A549 treated with Hydrocortisone at 1 μM for 4 hours (cell line): ENCODE data around the gene NR0B2. TPM values are rescaled to one million over a fixed set of nuclear protein-coding genes. Genes with fewer than 3 reads are reported as not detected.

Experiments used
- total RNA-seq: library from RNA; stranded (reverse); fragments of 200-300 nt; extraction: Qiagen RNA extraction; gene quantifications from 5 replicates; pipeline ENCODE4 v1.2.3, GENCODE V29; 2022

NR0B2 gene, protein sequence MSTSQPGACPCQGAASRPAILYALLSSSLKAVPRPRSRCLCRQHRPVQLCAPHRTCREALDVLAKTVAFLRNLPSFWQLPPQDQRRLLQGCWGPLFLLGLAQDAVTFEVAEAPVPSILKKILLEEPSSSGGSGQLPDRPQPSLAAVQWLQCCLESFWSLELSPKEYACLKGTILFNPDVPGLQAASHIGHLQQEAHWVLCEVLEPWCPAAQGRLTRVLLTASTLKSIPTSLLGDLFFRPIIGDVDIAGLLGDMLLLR
- total RNA-seq: 0.09 to 0.14 TPM in 2 of 5 replicates, not detected in the others

DNA sequence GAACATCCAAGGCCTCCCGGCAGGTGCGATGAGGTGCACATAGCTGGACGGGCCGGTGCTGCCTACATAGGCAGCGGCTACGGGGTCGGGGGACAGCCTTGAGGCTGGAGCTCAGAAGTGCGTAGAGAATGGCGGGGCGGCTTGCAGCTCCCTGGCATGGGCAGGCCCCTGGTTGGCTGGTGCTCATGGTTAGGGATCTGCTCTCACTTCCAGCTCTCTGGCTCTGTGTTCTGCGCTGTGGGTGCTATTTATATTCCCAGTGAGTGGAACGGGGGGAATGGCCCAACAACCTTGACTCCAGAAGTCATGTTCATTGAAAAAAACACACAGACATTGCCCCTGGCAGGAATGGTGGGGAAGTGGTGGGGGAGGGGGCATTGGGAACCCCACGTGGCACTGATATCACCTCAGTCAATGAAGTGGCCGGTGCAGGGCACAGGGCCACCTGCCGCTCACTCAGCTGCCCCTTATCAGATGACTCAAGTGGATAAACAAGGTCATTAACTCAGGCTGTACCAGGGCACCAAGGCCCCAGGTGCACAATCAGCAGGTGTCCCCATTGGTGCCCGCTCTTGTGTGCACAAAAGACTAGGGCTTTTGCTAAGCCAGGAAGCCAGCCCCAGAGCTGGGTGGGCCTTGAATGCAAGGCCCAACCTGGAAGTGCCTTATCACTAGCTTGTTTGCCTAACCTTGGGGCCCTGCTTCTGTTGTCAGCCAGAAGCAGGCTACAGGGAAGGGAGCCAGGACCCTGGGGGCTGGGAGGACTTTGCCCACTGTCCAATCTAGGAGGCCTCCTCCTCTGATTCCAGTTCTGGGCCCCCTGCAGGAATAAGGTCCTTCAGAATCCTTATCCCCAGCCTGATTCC lies at the start of gene NR0B2:
TSS of gene NR0B2 (minus strand) at position 222 of the 866 bp plus-strand sequence. CDS start at position 187, 35 bp downstream.

DNA sequence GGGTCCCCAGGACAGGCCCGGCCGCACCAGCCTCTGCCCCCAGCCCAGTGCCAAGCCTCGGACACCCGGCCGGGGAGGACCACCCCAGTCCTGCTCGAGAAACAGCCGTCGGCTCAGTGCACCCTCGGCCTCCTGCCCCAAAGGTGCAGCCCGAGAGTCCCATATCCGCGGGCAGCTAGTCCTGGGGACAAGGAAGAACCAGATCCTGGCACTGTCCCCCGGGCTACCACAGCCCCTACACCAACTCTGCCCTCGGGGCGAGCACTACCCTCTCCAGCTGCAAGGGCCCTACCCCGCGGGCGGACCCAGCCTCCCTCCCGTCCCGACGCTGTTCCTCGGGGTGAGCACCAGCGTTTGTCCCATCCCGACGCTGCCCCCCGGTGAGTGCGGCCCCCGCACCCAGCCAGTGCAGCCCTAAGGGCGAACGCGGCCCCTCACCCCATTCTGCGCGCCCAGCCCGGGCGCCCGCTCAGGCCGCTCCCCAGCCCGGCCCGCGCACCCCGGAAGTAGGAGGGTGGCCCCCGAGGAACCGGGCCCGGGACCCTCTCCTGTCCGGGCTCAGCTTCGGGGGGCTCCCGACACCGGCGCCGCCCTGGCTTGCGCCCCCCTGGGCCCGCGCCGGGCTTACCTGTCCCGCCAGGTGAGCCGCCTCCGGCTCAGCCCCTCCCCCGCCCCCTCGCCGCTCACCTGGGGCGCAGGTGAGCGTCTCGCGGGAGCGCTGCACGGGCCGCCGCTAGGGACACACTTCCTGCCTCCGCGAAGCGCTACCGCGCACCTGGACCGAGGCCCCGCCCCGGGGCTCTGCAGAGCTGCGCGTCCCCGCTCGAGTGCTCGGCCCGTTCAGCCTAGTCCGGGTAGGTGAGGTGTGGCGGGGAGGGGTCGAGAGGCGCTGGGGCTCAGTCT lies 46.2 kb upstream of the NR0B2 start, which contains the start of gene KDF1:
TSS of gene KDF1 (minus strand) at position 747 of the 903 bp plus-strand sequence. CDS start 8,088 bp downstream, outside the sequence.

DNA sequence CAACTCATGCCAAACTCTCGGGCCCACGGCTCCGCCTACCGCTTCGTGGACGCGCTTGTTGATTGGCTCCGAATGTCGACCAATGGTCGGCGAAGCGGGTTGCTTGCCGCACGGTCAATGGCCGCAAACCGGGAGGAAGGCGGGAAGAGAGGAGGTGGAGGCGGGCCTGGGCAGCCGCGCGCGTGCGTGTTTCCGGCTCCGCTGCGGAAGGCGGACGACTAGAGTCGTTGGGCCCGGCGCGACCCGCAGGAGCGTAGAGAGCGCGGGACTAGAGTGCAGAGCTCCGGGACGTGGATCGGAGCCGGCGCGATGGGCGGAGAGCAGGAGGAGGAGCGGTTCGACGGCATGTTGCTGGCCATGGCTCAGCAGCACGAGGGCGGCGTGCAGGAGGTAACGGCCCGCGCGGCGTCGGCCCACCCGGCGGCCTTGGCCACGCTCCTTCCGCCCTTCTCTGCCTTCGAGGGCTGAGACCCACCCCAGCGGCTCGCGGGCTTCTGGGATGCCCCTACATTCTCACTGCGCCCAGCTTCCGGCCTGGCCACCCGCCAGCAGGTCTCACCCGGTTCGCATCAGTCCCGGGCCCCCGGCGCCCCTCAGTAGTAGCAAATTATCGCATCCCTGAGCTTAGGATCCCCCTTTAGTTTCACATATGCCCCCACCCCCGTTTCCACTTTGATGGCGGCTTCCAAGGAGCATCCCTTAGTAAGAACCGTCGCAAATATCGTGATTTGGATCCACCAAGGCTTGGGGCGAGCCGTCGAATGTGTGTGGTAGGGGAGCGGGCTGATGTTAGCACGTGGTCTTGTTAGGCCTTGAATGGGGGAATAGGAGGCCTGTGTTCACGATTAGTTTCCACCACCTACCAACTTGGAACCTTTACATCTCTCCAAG lies 8.0 kb upstream of the NR0B2 start, which contains the start of gene NUDC:
TSS of gene NUDC (plus strand) at position 204 of the 891 bp plus-strand sequence. CDS start at position 310, 106 bp downstream.

DNA sequence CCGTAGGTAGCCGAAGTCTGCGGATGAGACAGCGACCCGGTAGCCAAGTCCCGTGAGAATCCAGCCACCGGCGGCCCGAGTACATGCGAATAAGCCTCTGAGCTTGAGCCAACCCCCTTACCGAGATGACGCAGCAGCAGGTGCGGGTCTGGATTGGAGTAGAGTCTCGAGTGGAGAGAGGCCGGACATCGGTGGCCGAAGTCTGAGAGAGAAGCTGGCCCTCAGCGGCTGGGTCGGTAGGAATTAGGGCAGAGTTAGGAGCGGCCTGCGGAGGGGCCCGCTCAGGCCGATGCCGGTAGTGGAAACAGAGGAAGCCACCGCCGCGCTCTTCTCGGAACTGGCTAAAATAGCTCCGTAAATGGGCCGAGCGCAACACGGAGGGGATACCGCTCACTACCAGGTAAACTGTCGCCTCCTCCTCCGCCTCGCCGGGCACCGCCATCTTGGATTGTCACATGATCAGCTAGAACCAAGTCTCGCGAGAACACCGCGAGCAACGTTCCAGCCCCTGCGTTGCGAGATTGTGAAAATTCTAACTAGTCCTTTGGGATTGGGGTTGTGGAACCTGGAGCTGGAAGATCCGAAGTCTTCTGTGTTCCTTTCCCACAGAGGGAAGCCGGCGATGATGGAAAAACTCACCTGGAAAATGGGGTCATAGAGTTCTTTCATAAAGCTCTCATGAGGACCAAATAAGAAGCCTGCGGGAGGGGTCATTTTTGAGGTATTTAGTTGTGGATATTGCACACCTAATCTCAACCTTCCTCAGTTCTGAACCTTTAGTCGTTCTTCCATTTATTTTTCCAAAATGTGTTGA lies 13.6 kb downstream of the NR0B2 start, which contains the start of gene GPATCH3:
TSS of gene GPATCH3 (minus strand) at position 467 of the 814 bp plus-strand sequence. CDS start at position 442, 25 bp downstream.

DNA sequence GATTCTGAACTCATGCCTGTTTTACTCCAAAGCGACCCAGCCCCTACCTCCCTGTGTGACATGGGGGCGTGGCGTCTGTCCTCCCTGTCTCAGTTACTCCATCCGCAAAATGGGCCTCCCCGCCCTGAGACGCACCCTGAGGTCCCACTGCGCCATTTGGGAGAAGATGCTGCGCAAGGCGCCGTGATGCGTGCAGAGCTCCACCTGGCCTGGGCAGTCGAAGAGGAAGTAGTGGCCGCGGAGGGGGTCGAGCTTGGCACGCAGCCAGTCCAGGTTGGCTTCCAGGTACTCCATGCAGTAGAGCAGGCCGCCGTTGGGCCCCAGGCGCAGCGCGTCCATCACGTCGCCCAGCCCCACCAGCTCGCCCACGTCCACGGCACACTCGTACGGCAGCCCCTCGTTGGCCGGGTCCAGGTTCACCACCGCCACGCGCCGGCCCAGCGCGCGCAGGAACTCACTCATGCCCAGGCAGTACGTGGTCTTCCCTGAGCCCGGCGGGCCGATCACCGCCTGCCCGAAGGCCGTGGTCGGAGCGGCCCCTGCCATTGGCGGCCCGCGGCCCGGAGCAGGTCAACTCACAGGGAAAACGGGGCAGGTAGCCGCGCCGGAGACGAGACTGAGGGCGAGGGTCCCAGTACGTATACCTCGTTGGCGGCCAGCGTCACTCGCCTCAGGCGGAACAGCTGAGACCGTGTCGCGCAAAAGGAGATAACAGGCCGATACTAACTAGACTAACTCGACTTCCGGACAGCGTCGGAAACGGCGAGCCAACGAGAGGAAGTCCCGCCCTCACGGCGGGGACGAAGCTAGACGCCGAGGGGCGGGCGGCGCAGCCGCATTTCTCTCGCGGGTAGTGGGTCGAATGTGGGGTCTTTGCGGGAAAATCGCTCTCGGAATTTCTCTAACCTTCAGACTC lies 24.0 kb downstream of the NR0B2 start, which contains the start of gene GPN2:
TSS of gene GPN2 (minus strand) at position 733 of the 916 bp plus-strand sequence. CDS start at position 546, 187 bp downstream.

DNA sequence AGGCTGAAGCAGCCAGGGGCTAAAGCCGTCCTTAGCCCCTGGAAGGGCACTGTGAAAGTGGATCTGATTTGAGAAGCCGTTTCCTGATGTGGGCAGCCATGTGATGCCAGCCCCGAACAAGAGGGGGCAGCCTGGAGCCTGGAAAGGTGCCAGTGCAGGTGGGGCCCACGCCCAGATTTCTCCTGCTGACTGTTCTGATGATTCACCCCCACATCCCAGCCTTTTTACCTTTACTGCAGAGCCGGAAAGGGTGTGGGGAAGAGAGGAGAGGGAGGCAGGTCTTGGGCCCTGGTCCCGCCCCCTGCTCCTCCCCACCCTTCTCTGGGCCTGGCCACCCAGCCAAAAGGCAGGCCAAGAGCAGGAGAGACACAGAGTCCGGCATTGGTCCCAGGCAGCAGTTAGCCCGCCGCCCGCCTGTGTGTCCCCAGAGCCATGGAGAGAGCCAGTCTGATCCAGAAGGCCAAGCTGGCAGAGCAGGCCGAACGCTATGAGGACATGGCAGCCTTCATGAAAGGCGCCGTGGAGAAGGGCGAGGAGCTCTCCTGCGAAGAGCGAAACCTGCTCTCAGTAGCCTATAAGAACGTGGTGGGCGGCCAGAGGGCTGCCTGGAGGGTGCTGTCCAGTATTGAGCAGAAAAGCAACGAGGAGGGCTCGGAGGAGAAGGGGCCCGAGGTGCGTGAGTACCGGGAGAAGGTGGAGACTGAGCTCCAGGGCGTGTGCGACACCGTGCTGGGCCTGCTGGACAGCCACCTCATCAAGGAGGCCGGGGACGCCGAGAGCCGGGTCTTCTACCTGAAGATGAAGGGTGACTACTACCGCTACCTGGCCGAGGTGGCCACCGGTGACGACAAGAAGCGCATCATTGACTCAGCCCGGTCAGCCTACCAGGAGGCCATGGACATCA lies 50.7 kb downstream of the NR0B2 start, which contains the start of gene SFN:
TSS of gene SFN (plus strand) at position 369 of the 904 bp plus-strand sequence. CDS start at position 433, 64 bp downstream.

Other genes starting within 250 kb of the NR0B2 start
- 34.7 to 47.6 TPM (median 36.9 TPM) in 5 replicates for gene ARID1A, start 218.0 kb downstream of the NR0B2 start, total RNA-seq
- 5.5 to 6.9 TPM (median 6.3 TPM) in 5 replicates for gene PIGV, start 126.0 kb downstream of the NR0B2 start, total RNA-seq
- gene ZDHHC18, start 87.3 kb downstream of the NR0B2 start, total RNA-seq: 40.4 to 44.5 TPM (median 41.3 TPM) in 5 replicates
- gene SFN, start 50.8 kb downstream of the NR0B2 start, total RNA-seq: 509 to 664 TPM (median 575 TPM) in 5 replicates
- 18.8 to 32.6 TPM (median 28.4 TPM) in 5 replicates for gene GPN2, start 23.7 kb downstream of the NR0B2 start, total RNA-seq
- gene GPATCH3, start 13.5 kb downstream of the NR0B2 start, total RNA-seq: 9.4 to 11.4 TPM (median 10.7 TPM) in 5 replicates
- gene NUDC, start 7.8 kb upstream of the NR0B2 start, total RNA-seq: 121 to 147 TPM (median 128 TPM) in 5 replicates
- gene KDF1, start 46.5 kb upstream of the NR0B2 start, total RNA-seq: 0.20 to 0.35 TPM (median 0.26 TPM) in 5 replicates
- gene TRNP1, start 79.7 kb upstream of the NR0B2 start, total RNA-seq: 200 to 287 TPM (median 278 TPM) in 5 replicates
- gene TENT5B, start 98.9 kb upstream of the NR0B2 start, total RNA-seq: 1.3 to 1.9 TPM (median 1.5 TPM) in 5 replicates
- 14.8 to 19.5 TPM (median 17.2 TPM) in 5 replicates for gene SLC9A1, start 241.2 kb upstream of the NR0B2 start, total RNA-seq